Measurements from ENCODE around the gene HSD11B2.

Gene HSD11B2

GRCh38 chr16:67462279-67462655 is 31.3 kb downstream of the HSD11B2 start:
- TF ChIP-seq EZH2 (IDR thresholded peaks at IDR 0.05; ENCODE audit: borderline replicate concordance, low read depth, low read length, severe bottlenecking) = no peak
- TF ChIP-seq, protein P1, sequence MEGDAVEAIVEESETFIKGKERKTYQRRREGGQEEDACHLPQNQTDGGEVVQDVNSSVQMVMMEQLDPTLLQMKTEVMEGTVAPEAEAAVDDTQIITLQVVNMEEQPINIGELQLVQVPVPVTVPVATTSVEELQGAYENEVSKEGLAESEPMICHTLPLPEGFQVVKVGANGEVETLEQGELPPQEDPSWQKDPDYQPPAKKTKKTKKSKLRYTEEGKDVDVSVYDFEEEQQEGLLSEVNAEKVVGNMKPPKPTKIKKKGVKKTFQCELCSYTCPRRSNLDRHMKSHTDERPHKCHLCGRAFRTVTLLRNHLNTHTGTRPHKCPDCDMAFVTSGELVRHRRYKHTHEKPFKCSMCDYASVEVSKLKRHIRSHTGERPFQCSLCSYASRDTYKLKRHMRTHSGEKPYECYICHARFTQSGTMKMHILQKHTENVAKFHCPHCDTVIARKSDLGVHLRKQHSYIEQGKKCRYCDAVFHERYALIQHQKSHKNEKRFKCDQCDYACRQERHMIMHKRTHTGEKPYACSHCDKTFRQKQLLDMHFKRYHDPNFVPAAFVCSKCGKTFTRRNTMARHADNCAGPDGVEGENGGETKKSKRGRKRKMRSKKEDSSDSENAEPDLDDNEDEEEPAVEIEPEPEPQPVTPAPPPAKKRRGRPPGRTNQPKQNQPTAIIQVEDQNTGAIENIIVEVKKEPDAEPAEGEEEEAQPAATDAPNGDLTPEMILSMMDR (IDR thresholded peaks at IDR 0.05; ENCODE audit: borderline replicate concordance, extremely low read depth, low read length, poor library complexity, severe bottlenecking) = no peak
- no peak for DNase-seq
- H3K9ac ChIP-seq (ENCODE audit: low read depth, low read length) = no peak overlapping the region
- H3K79me2 ChIP-seq (ENCODE audit: insufficient read depth, low read length) = peaks cover 26% of the 10 kb centered on the region
- H3K9me3 ChIP-seq (ENCODE audit: insufficient read depth, low read length, severe bottlenecking) = no peaks in the 10 kb centered on the region
- no peak overlapping the region for H3K4me3 ChIP-seq (ENCODE audit: low read depth in 1 of 2, low read length in 2 of 2)
- no peaks in the 10 kb centered on the region for H3K36me3 ChIP-seq (ENCODE audit: insufficient read depth, low read length)
- ATAC-seq (ENCODE audit: insufficient read depth, low read depth) = no peak
- no peak overlapping the region for H3K4me2 ChIP-seq (ENCODE audit: insufficient read depth, low read length)
- no peak overlapping the region for H2AFZ ChIP-seq (ENCODE audit: low read depth, low read length)
- H3K27me3 ChIP-seq (ENCODE audit: insufficient read depth, low read length, poor library complexity) = no peaks in the 10 kb centered on the region
- H4K20me1 ChIP-seq (ENCODE audit: insufficient read depth, low read length) = peaks cover 72% of the 10 kb centered on the region
- no peaks in the 10 kb centered on the region for H3K4me1 ChIP-seq (ENCODE audit: insufficient read depth, low read length)
- H3K27ac ChIP-seq (ENCODE audit: low read length) = no peak overlapping the region

GRCh38 chr16:67463059-67463458 is 32.1 kb downstream of the HSD11B2 start:
- Histone ChIP-seq H3K36me3 (ENCODE audit: insufficient read depth, low read length) (no peaks in the 10 kb centered on the region), H4K20me1 (ENCODE audit: insufficient read depth, low read length) (peaks cover 71% of the 10 kb centered on the region), H3K4me2 (ENCODE audit: insufficient read depth, low read length) (no peak overlapping the region), H3K4me1 (ENCODE audit: insufficient read depth, low read length) (no peaks in the 10 kb centered on the region), H2AFZ (ENCODE audit: low read depth, low read length) (no peak overlapping the region), H3K27ac (ENCODE audit: low read length) (no peak overlapping the region), H3K79me2 (ENCODE audit: insufficient read depth, low read length) (peaks cover 33% of the 10 kb centered on the region), H3K4me3 (ENCODE audit: low read depth in 1 of 2, low read length in 2 of 2) (no peak overlapping the region), H3K9me3 (ENCODE audit: insufficient read depth, low read length, severe bottlenecking) (no peaks in the 10 kb centered on the region), H3K27me3 (ENCODE audit: insufficient read depth, low read length, poor library complexity) (no peaks in the 10 kb centered on the region), H3K9ac (ENCODE audit: low read depth, low read length) (no peak overlapping the region)
- no peak for DNase-seq
- TF ChIP-seq, protein P1 (IDR thresholded peaks at IDR 0.05; ENCODE audit: borderline replicate concordance, extremely low read depth, low read length, poor library complexity, severe bottlenecking) = no peak
- no peak for TF ChIP-seq EZH2 (IDR thresholded peaks at IDR 0.05; ENCODE audit: borderline replicate concordance, low read depth, low read length, severe bottlenecking)
- ATAC-seq (ENCODE audit: insufficient read depth, low read depth) = no peak

DNA sequence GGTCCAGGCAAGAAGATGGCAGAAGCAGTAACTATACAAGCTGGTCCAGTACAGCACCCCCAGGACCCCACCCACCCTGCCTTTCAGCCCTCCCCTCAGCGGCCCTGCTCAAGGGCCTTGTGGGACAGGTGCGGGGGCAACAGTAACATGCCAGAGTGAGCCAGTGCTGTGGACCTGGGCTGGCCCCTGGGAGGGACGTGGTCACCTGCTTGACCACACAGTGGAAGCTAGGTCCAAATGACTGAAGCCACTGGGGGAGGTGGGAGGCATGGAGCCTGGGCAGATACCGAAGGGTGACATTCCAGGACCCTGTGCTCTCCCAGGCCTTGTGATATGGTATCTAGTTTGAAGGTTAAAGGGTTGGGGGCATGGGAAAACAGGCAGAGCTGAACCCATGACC is 32.8 kb downstream of the HSD11B2 start:
- no peak overlapping the region for H2AFZ ChIP-seq (ENCODE audit: low read depth, low read length)
- H3K4me1 ChIP-seq (ENCODE audit: insufficient read depth, low read length) = no peaks in the 10 kb centered on the region
- H3K9ac ChIP-seq (ENCODE audit: low read depth, low read length) = no peak overlapping the region
- peaks cover 38% of the 10 kb centered on the region for H3K79me2 ChIP-seq (ENCODE audit: insufficient read depth, low read length)
- no peak overlapping the region for H3K4me3 ChIP-seq (ENCODE audit: low read depth in 1 of 2, low read length in 2 of 2)
- H3K4me2 ChIP-seq (ENCODE audit: insufficient read depth, low read length) = no peak overlapping the region
- H3K27ac ChIP-seq (ENCODE audit: low read length) = no peak overlapping the region
- H4K20me1 ChIP-seq (ENCODE audit: insufficient read depth, low read length) = peaks cover 67% of the 10 kb centered on the region
- H3K27me3 ChIP-seq (ENCODE audit: insufficient read depth, low read length, poor library complexity) = no peaks in the 10 kb centered on the region
- no peak for ATAC-seq (ENCODE audit: insufficient read depth, low read depth)
- H3K9me3 ChIP-seq (ENCODE audit: insufficient read depth, low read length, severe bottlenecking) = no peaks in the 10 kb centered on the region
- TF ChIP-seq EZH2 (IDR thresholded peaks at IDR 0.05; ENCODE audit: borderline replicate concordance, low read depth, low read length, severe bottlenecking) = no peak
- TF ChIP-seq, protein P1 (IDR thresholded peaks at IDR 0.05; ENCODE audit: borderline replicate concordance, extremely low read depth, low read length, poor library complexity, severe bottlenecking) = no peak
- H3K36me3 ChIP-seq (ENCODE audit: insufficient read depth, low read length) = no peaks in the 10 kb centered on the region
- no peak for DNase-seq

DNA sequence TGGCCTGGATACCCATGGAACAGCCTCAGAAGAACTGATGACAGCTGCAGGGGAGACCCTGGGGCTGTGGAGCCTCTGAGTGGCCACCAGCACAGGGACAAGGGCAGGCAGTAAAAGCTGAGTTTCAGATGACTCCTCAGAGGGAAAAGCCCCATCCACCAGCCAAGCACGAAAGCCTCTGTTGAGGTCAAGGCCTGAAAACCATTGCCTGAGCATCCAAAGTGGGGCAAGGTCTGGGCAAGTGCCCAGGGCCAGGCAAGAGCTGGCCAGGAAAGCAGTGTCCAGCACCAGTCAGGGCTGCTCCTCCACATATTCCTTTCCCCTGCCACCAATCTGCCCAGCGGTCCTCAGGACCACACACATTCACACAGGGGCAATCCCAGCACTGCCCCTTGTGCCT is 33.6 kb downstream of the HSD11B2 start:
- Histone ChIP-seq H3K27me3 (ENCODE audit: insufficient read depth, low read length, poor library complexity) (no peaks in the 10 kb centered on the region), H2AFZ (ENCODE audit: low read depth, low read length) (no peak overlapping the region), H3K36me3 (ENCODE audit: insufficient read depth, low read length) (no peaks in the 10 kb centered on the region), H3K27ac (ENCODE audit: low read length) (no peak overlapping the region), H3K9ac (ENCODE audit: low read depth, low read length) (no peak overlapping the region), H3K4me1 (ENCODE audit: insufficient read depth, low read length) (no peaks in the 10 kb centered on the region), H4K20me1 (ENCODE audit: insufficient read depth, low read length) (peaks cover 60% of the 10 kb centered on the region), H3K4me3 (ENCODE audit: low read depth in 1 of 2, low read length in 2 of 2) (no peak overlapping the region), H3K79me2 (ENCODE audit: insufficient read depth, low read length) (peaks cover 43% of the 10 kb centered on the region), H3K4me2 (ENCODE audit: insufficient read depth, low read length) (no peak overlapping the region), H3K9me3 (ENCODE audit: insufficient read depth, low read length, severe bottlenecking) (no peaks in the 10 kb centered on the region)
- no peak for DNase-seq
- TF ChIP-seq EZH2 (IDR thresholded peaks at IDR 0.05; ENCODE audit: borderline replicate concordance, low read depth, low read length, severe bottlenecking) = no peak
- TF ChIP-seq, protein P1 (IDR thresholded peaks at IDR 0.05; ENCODE audit: borderline replicate concordance, extremely low read depth, low read length, poor library complexity, severe bottlenecking) = no peak
- ATAC-seq (ENCODE audit: insufficient read depth, low read depth) = no peak

All from DND-41 (cell line).